ENCODE measurements around the gene ACTR3. TPM values are rescaled to one million over a fixed set of nuclear protein-coding genes. Genes with fewer than 3 reads are reported as not detected.

ACTR3 gene
- total RNA-seq, 1 donor from 2014 or later, result 105 TPM

- Histone ChIP-seq H3K4me3 (no peak overlapping the region), H3K27me3 (no peaks in the 10 kb centered on the region), H3K9me3 (no peaks in the 10 kb centered on the region), H3K27ac (no peak overlapping the region), H3K36me3 (no peaks in the 10 kb centered on the region), H3K4me1 (no peaks in the 10 kb centered on the region)
- DNase-seq (ENCODE audit: extremely low spot score in 2 of 2), result no peak
- TF ChIP-seq POLR2AphosphoS5 (IDR thresholded peaks at IDR 0.05; ENCODE audit: insufficient read depth in 1 of 2, low read depth in 1 of 2) (no peak), CTCF (IDR thresholded peaks at IDR 0.05) (no peak), POLR2A (IDR thresholded peaks at IDR 0.05) (no peak)
- intact Hi-C loops (cut with DNase I), result no loop called here
These were observed 116.6 kb downstream of the ACTR3 start for GRCh38 chr2:114006460-114006859.

GRCh38 chr2:114007436-114007835, 117.5 kb downstream of the ACTR3 start:
- intact Hi-C loops (cut with DNase I), result no loop called here
- H3K4me3 ChIP-seq, result no peak overlapping the region
- TF ChIP-seq POLR2AphosphoS5 (IDR thresholded peaks at IDR 0.05; ENCODE audit: insufficient read depth in 1 of 2, low read depth in 1 of 2) (no peak), CTCF (IDR thresholded peaks at IDR 0.05) (no peak)
- H3K36me3 ChIP-seq, result no peaks in the 10 kb centered on the region
- no peaks in the 10 kb centered on the region for H3K9me3 ChIP-seq
- no peak overlapping the region for H3K27ac ChIP-seq
- no peaks in the 10 kb centered on the region for H3K4me1 ChIP-seq
- DNase-seq (ENCODE audit: extremely low spot score in 2 of 2), result no peak
- no peaks in the 10 kb centered on the region for H3K27me3 ChIP-seq

GRCh38 chr2:114008720-114009119, 118.8 kb downstream of the ACTR3 start:
- Histone ChIP-seq H3K27me3 (no peaks in the 10 kb centered on the region), H3K4me3 (no peak overlapping the region), H3K4me1 (no peaks in the 10 kb centered on the region), H3K36me3 (no peaks in the 10 kb centered on the region), H3K9me3 (no peaks in the 10 kb centered on the region), H3K27ac (no peak overlapping the region)
- no peak for DNase-seq (ENCODE audit: extremely low spot score in 2 of 2)
- intact Hi-C loops (cut with DNase I), result no loop called here
- TF ChIP-seq POLR2AphosphoS5 (IDR thresholded peaks at IDR 0.05; ENCODE audit: insufficient read depth in 1 of 2, low read depth in 1 of 2), result no peak
- no peak for TF ChIP-seq POLR2A (IDR thresholded peaks at IDR 0.05)
- TF ChIP-seq CTCF (IDR thresholded peaks at IDR 0.05), result no peak

GRCh38 chr2:114009205-114009944, 119.5 kb downstream of the ACTR3 start:
- no peak overlapping the region for H3K4me3 ChIP-seq
- no peaks in the 10 kb centered on the region for H3K36me3 ChIP-seq
- TF ChIP-seq CTCF (IDR thresholded peaks at IDR 0.05), result no peak
- TF ChIP-seq POLR2AphosphoS5 (IDR thresholded peaks at IDR 0.05; ENCODE audit: insufficient read depth in 1 of 2, low read depth in 1 of 2), result no peak
- TF ChIP-seq POLR2A (IDR thresholded peaks at IDR 0.05), result no peak
- H3K27ac ChIP-seq, result no peak overlapping the region
- no peaks in the 10 kb centered on the region for H3K4me1 ChIP-seq
- no peaks in the 10 kb centered on the region for H3K27me3 ChIP-seq
- H3K9me3 ChIP-seq, result no peaks in the 10 kb centered on the region
- intact Hi-C loops (cut with DNase I), result no loop called here
- DNase-seq (ENCODE audit: extremely low spot score in 2 of 2), result no peak

GRCh38 chr2:114010001-114010400, 120.1 kb downstream of the ACTR3 start:
- H3K4me1 ChIP-seq, result no peaks in the 10 kb centered on the region
- no peaks in the 10 kb centered on the region for H3K36me3 ChIP-seq
- H3K27me3 ChIP-seq, result no peaks in the 10 kb centered on the region
- no peak overlapping the region for H3K27ac ChIP-seq
- TF ChIP-seq POLR2AphosphoS5 (IDR thresholded peaks at IDR 0.05; ENCODE audit: insufficient read depth in 1 of 2, low read depth in 1 of 2) (no peak), CTCF (IDR thresholded peaks at IDR 0.05) (no peak), POLR2A (IDR thresholded peaks at IDR 0.05) (no peak)
- no peak overlapping the region for H3K4me3 ChIP-seq
- intact Hi-C loops (cut with DNase I), result no loop called here
- H3K9me3 ChIP-seq, result no peaks in the 10 kb centered on the region
- no peak for DNase-seq (ENCODE audit: extremely low spot score in 2 of 2)

All from vagina (tissue), 2 donors.